GM12878 (cell line): Measurements from ENCODE around the gene ZP2. TPM values are rescaled to one million over a fixed set of nuclear protein-coding genes. Genes with fewer than 3 reads are reported as not detected.

Source experiments
- ATAC-seq: fragments of 200-7000 bp; cut with Tn5 transposase; 3 replicates; pipeline ENCODE4 v1.9.1; 2020; ENCODE audit warnings: mild to moderate bottlenecking, moderate library complexity
- BruUV-seq: library from RNA; stranded (reverse); fragments of 400-500 nt; replicated peaks from 2 replicates; lab custom pipeline; 2021; lab: Mats Ljungman, UMichigan
- CTCF ChIA-PET: fragments of 300-600 bp; sonication (Branson Sonifier 250); formaldehyde crosslinking; extraction: SDS; loops from one replicate; lab custom pipeline; 2021; ENCODE audit warnings: inconsistent platforms; lab: Yijun Ruan, JAX
- POLR2A ChIA-PET: fragments of 350-600 bp; formaldehyde crosslinking; extraction: SDS; loops from one replicate; lab custom pipeline; 2021; ENCODE audit warnings: inconsistent platforms; lab: Charles Lee
- RAD21 ChIA-PET: fragments of 300-600 bp; sonication (Branson Sonifier 250); formaldehyde crosslinking; loops from one replicate; lab custom pipeline; 2023; ENCODE audit warnings: antibody characterized with exemption; ENCODE audit not compliant: unreplicated experiment; lab: Charles Lee
- SMC1A ChIA-PET: fragments of 300-600 bp; sonication (Branson Sonifier 250); formaldehyde crosslinking; loops from one replicate; lab custom pipeline; 2023; ENCODE audit not compliant: unreplicated experiment, uncharacterized antibody; lab: Charles Lee
- DNase-seq: peaks from one replicate; pipeline ENCODE4 v3.0.0-alpha.2; 2011; ENCODE audit warnings: low read depth, low spot score
- FAIRE-seq: peaks from 3 replicates; lab custom pipeline; 2011; peaks lifted over from hg19 to GRCh38; lab: Jason Lieb, UNC
- H2AFZ ChIP-seq: 2 replicates; pipeline ENCODE4 v1.6.0; 2011; ENCODE audit warnings: low read depth, low read length, control low read depth; ENCODE audit not compliant: control insufficient read depth
- H3K27ac ChIP-seq: 2 replicates; pipeline ENCODE4 v1.5.1; 2011; ENCODE audit warnings: control low read depth; ENCODE audit not compliant: control insufficient read depth, insufficient read depth
- H3K27me3 ChIP-seq, 2 experiments: replicated peaks in 1 of 2; 2 replicates each; pipeline versions ENCODE4 v1.6.0 to v1.6.1; 2011; ENCODE audit warnings: low read length in 1 of 2; ENCODE audit not compliant: control insufficient read depth in 2 of 2, insufficient read depth in 2 of 2
- H3K36me3 ChIP-seq, 2 experiments: 2 replicates each; pipeline ENCODE4 v1.5.1; 2011; ENCODE audit warnings: low read length in 1 of 2; ENCODE audit not compliant: control insufficient read depth in 2 of 2, insufficient read depth in 2 of 2
- H3K4me1 ChIP-seq: 2 replicates; pipeline ENCODE4 v1.6.1; 2011; ENCODE audit warnings: mild to moderate bottlenecking, low read length, moderate library complexity, mixed read lengths; ENCODE audit not compliant: control insufficient read depth, insufficient read depth
- H3K4me2 ChIP-seq: 2 replicates; pipeline ENCODE4 v1.6.0; 2011; ENCODE audit warnings: control low read depth; ENCODE audit not compliant: control insufficient read depth, insufficient read depth
- H3K4me3 ChIP-seq: fragments of 200-600 bp; sonication (generic); 2 replicates; pipeline ENCODE4 v1.5.1; 2016
- H3K79me2 ChIP-seq: 2 replicates; pipeline ENCODE4 v1.6.0; 2011; ENCODE audit warnings: low read length; ENCODE audit not compliant: control insufficient read depth, insufficient read depth
- H3K9ac ChIP-seq: 2 replicates; pipeline ENCODE4 v1.8.0; 2011; ENCODE audit warnings: low read length, control low read depth, mixed read lengths; ENCODE audit not compliant: control insufficient read depth, insufficient read depth
- H3K9me3 ChIP-seq: replicated peaks from 3 replicates; pipeline ENCODE4 v1.5.1; 2011; ENCODE audit warnings: mild to moderate bottlenecking, low read length; ENCODE audit not compliant: control insufficient read depth, insufficient read depth
- H4K20me1 ChIP-seq: 2 replicates; pipeline ENCODE4 v1.6.0; 2011; ENCODE audit not compliant: control insufficient read depth, insufficient read depth
- BACH1 ChIP-seq: fragments of 450-650 bp; IDR thresholded peaks from 2 replicates; pipeline ENCODE4 v1.6.1; 2017; ENCODE audit warnings: mild to moderate bottlenecking, borderline replicate concordance
- CTCF ChIP-seq, 3 experiments: IDR thresholded peaks in 2 of 3; conservative IDR thresholded peaks in 1 of 3; 2 replicates each; pipeline ENCODE4 v1.5.1; 2011; ENCODE audit warnings: low read depth in 3 of 3, low read length in 3 of 3, mild to moderate bottlenecking in 3 of 3, control low read depth in 2 of 3, moderate library complexity in 2 of 3, inconsistent platforms in 1 of 3, mixed read lengths in 1 of 3; ENCODE audit not compliant: control insufficient read depth in 2 of 3, insufficient read depth in 1 of 3; ENCODE audit errors: extremely low read depth in 1 of 3
- ESRRA ChIP-seq: IDR thresholded peaks from 2 replicates; pipeline ENCODE4 v1.6.1; 2012; ENCODE audit warnings: mild to moderate bottlenecking, low read length, improper control_type of control experiment
- IKZF2 ChIP-seq, 2 experiments: fragments of 450-650 bp; IDR thresholded peaks; 2 replicates each; pipeline ENCODE4 v1.6.1; 2017; ENCODE audit warnings: mild to moderate bottlenecking in 2 of 2, moderate library complexity in 2 of 2
- IRF4 ChIP-seq: IDR thresholded peaks from 2 replicates; pipeline ENCODE4 v1.6.1; 2011; ENCODE audit warnings: low read depth, low read length
- MAX ChIP-seq: IDR thresholded peaks from 2 replicates; pipeline ENCODE4 v1.6.1; 2012; ENCODE audit warnings: low read depth, low read length, improper control_type of control experiment
- MEF2B ChIP-seq: fragments of 450-650 bp; IDR thresholded peaks from 2 replicates; pipeline ENCODE4 v1.6.1; 2018; ENCODE audit warnings: mild to moderate bottlenecking, moderate library complexity; ENCODE audit not compliant: partially characterized antibody, poor library complexity, severe bottlenecking
- SMARCA5 ChIP-seq: fragments of 450-650 bp; IDR thresholded peaks from 2 replicates; pipeline ENCODE4 v1.6.1; 2017; ENCODE audit warnings: mild to moderate bottlenecking
- SREBF2 ChIP-seq: IDR thresholded peaks from 2 replicates; pipeline ENCODE4 v1.6.1; 2012; ENCODE audit warnings: mild to moderate bottlenecking, low read length
- TARDBP ChIP-seq: IDR thresholded peaks from 2 replicates; pipeline ENCODE4 v1.6.1; 2016; ENCODE audit warnings: borderline replicate concordance
- ZBTB40 ChIP-seq: fragments of 450-650 bp; IDR thresholded peaks from 2 replicates; pipeline ENCODE4 v1.6.1; 2016; ENCODE audit warnings: mild to moderate bottlenecking, moderate library complexity, borderline replicate concordance
- ZNF622 ChIP-seq: fragments of 450-650 bp; IDR thresholded peaks from 2 replicates; pipeline ENCODE4 v1.6.1; 2017; ENCODE audit warnings: mild to moderate bottlenecking, inconsistent platforms
- WGBS: methylation state at CpG from one replicate; pipeline ENCODE4 v1.1.6; 2016; ENCODE audit warnings: low lambda C conversion rate; ENCODE audit not compliant: insufficient replicate concordance, insufficient coverage; ENCODE audit errors: missing lambda C conversion rate; 5-methylcytosine and 5-hydroxymethylcytosine counted together
- in situ Hi-C: fragments of 300-500 bp; cut with MboI; formaldehyde crosslinking; loops from 9 replicates; pipeline ENCODE4 v1.14.3; 2018; ENCODE audit warnings: mixed read lengths
- intact Hi-C: fragments of 100-400 bp; cut with micrococcal nuclease; formaldehyde crosslinking; loops from one replicate; pipeline ENCODE4 v1.14.2; 2022; ENCODE audit not compliant: unreplicated experiment
- polyA plus RNA-seq, 11 experiments: library from polyadenylated mRNA; depleted of rRNA in 4 of 11; unstranded in 6 of 11; stranded (reverse) in 5 of 11; fragments of >200 nt; fragmentation: Nextera tagmentation in 4 of 11; fragmentation: Illumina TruSeq in 1 of 11; extraction: Ambion mirVana in 4 of 11; extraction: Trizol in 1 of 11; gene quantifications; 1 replicate in 1 of 11; 2 replicates in 10 of 11; pipeline versions ENCODE4 v1.2.1 to v1.2.3, GENCODE V29; 2011 to 2016; ENCODE audit warnings: inconsistent platforms in 2 of 11, missing spikeins in 2 of 11, low read depth in 1 of 11
- total RNA-seq, 4 experiments: library from RNA; depleted of rRNA in 3 of 4; stranded (reverse); fragments of >200 nt in 3 of 4; fragmentation: Illumina TruSeq in 1 of 4; extraction: Trizol in 1 of 4; gene quantifications; 2 replicates each; pipeline versions ENCODE4 v1.2.1 to v1.2.3, GENCODE V29; 2013 to 2021

Gene ZP2
- total and polyA plus RNA-seq, 10 of the 15 experiments (the other 5 are each of a cell fraction or from before 2014, with no cell fraction given) = 0.11 to 0.33 (median 0.16) TPM; not detected in 1

- no peak overlapping the region for H2AFZ ChIP-seq
- no peaks in the 10 kb centered on the region for H3K4me1 ChIP-seq
- TF ChIP-seq IKZF2 (IDR thresholded peaks at IDR 0.05) = no peak
- TF ChIP-seq MEF2B = no peak
- TF ChIP-seq SMARCA5 = no peak
- no peak for TF ChIP-seq IRF4
- SMC1A ChIA-PET = no interaction called here
- no peaks in the 10 kb centered on the region for H4K20me1 ChIP-seq
- no peak overlapping the region for H3K9ac ChIP-seq
- ATAC-seq (no peak), FAIRE-seq (no peak), DNase-seq (no peak)
- CTCF ChIA-PET = no interaction called here
- H3K9me3 ChIP-seq = no peaks in the 10 kb centered on the region; the same call in 2 of the 3 replicates
- H3K27me3 ChIP-seq = no peaks in the 10 kb centered on the region
- H3K79me2 ChIP-seq = no peaks in the 10 kb centered on the region
- RAD21 ChIA-PET = no interaction called here
- WGBS = 97% methylated on average over 1 of the region's 1 CpG
- BruUV-seq = no TSS peak
- no peak overlapping the region for H3K4me2 ChIP-seq
- in situ Hi-C loops (no loop called here), intact Hi-C loops (no loop called here)
- H3K36me3 ChIP-seq = peaks cover 0 to 5% of the 10 kb centered on the region in 2 experiments; a peak in 1 of 4 replicates
- no peak overlapping the region for H3K4me3 ChIP-seq
- no peak overlapping the region for H3K27ac ChIP-seq
- POLR2A ChIA-PET = interaction anchor here (0.6 kb wide), 1 partner anchor 12 kb away, joined by 4 read pairs; no protein-coding TSS in a partner anchor
Measured at GRCh38 chr16:21175397-21175796, 36.0 kb downstream of the ZP2 start.

- Histone ChIP-seq H3K36me3 (peaks cover 0 to 5% of the 10 kb centered on the region in 2 experiments; a peak in 2 of 4 replicates), H3K79me2 (no peaks in the 10 kb centered on the region), H3K4me2 (no peak overlapping the region), H4K20me1 (no peaks in the 10 kb centered on the region), H2AFZ (no peak overlapping the region), H3K27me3 (no peaks in the 10 kb centered on the region), H3K9ac (no peak overlapping the region), H3K9me3 (no peaks in the 10 kb centered on the region), H3K27ac (no peak overlapping the region), H3K4me1 (no peaks in the 10 kb centered on the region), H3K4me3 (no peak overlapping the region)
- intact Hi-C loops = no loop called here
- ChIA-PET SMC1A (no interaction called here), CTCF (interaction anchor here (1.6 kb wide), 1 partner anchor 16 kb away, joined by 3 read pairs; no protein-coding TSS in a partner anchor), RAD21 (no interaction called here), POLR2A (no interaction called here)
- in situ Hi-C loops = no loop called here
- no peak for FAIRE-seq
- BruUV-seq = no TSS peak
- no peak for ATAC-seq
- TF ChIP-seq MAX = no peak
- TF ChIP-seq BACH1 = no peak
- no peak for TF ChIP-seq ESRRA
- no peak for TF ChIP-seq TARDBP
- TF ChIP-seq CTCF (IDR thresholded peaks at IDR 0.05 in 2 of 3, conservative IDR thresholded peaks at IDR 0.05 in 1 of 3; ENCODE audit: control insufficient read depth in 2 of 3, extremely low read depth in 1 of 3, insufficient read depth in 1 of 3, low read depth in 3 of 3, low read length in 3 of 3) = no peak
- no peak for TF ChIP-seq ZBTB40
- no peak for TF ChIP-seq ZNF622
- TF ChIP-seq SREBF2 = no peak
- DNase-seq = no peak
- WGBS = 97% methylated on average over 3 of the region's 3 CpGs
Measured at GRCh38 chr16:21172650-21173049, 38.7 kb downstream of the ZP2 start.
